GM21737 (cell line): ENCODE measurements around the gene FGF11.
"Not testable (repeated sequence)": the region's sequence is repeated elsewhere in the genome, so short reads cannot be mapped to it uniquely, and the experiment has no call there.

Experiments used
- ATAC-seq: cut with Tn5 transposase; IDR thresholded peaks from one replicate; pipeline ENCODE4 v1.9.1; 2021; ENCODE audit warnings: mild to moderate bottlenecking, moderate library complexity; ENCODE audit not compliant: unreplicated experiment

FGF11 gene

GRCh38 chr17:7459961-7460545 is 20.7 kb downstream of the FGF11 start:
- ATAC-seq = no peak

- no peak for ATAC-seq
Measured at GRCh38 chr17:7460850-7461660, 21.7 kb downstream of the FGF11 start.

- no peak for ATAC-seq
Measured at GRCh38 chr17:7462474-7463371, 23.4 kb downstream of the FGF11 start.

- no peak for ATAC-seq
Measured at GRCh38 chr17:7463372-7463846, 24.1 kb downstream of the FGF11 start.

- ATAC-seq = no peak
Measured at GRCh38 chr17:7464081-7464480, 24.8 kb downstream of the FGF11 start.

- ATAC-seq = no peak
Measured at GRCh38 chr17:7465597-7466275, 26.4 kb downstream of the FGF11 start.

- no peak for ATAC-seq
Measured at GRCh38 chr17:7466318-7466638, 27.0 kb downstream of the FGF11 start.

- no peak for ATAC-seq
Measured at GRCh38 chr17:7466639-7467341, 27.5 kb downstream of the FGF11 start.

- ATAC-seq = no peak
Measured at GRCh38 chr17:7467498-7467897, 28.2 kb downstream of the FGF11 start.

- ATAC-seq = no peak
Measured at GRCh38 chr17:7468290-7468689, 29.0 kb downstream of the FGF11 start.

- ATAC-seq = no peak
Measured at GRCh38 chr17:7468804-7469389, 29.6 kb downstream of the FGF11 start.

- ATAC-seq = not testable (repeated sequence)
Measured at GRCh38 chr17:7469843-7470242, 30.5 kb downstream of the FGF11 start.

- not testable (repeated sequence) for ATAC-seq
Measured at GRCh38 chr17:7470457-7470973, 31.2 kb downstream of the FGF11 start.

- ATAC-seq = no peak
Measured at GRCh38 chr17:7471729-7472128, 32.4 kb downstream of the FGF11 start.

- ATAC-seq = not testable (repeated sequence)
Measured at GRCh38 chr17:7474767-7475166, 35.5 kb downstream of the FGF11 start.

- no peak for ATAC-seq
Measured at GRCh38 chr17:7475764-7476422, 36.6 kb downstream of the FGF11 start.

- ATAC-seq = no peak
Measured at GRCh38 chr17:7476494-7476893, 37.2 kb downstream of the FGF11 start.

GRCh38 chr17:7476951-7477350 is 37.6 kb downstream of the FGF11 start:
- ATAC-seq = no peak
